ENCODE measurements around the gene AJM1. TPM values are rescaled to one million over a fixed set of nuclear protein-coding genes. Genes with fewer than 3 reads are reported as not detected.

Gene AJM1
- total RNA-seq, 1 donor from 2014 or later = 2.7 TPM

DNA sequence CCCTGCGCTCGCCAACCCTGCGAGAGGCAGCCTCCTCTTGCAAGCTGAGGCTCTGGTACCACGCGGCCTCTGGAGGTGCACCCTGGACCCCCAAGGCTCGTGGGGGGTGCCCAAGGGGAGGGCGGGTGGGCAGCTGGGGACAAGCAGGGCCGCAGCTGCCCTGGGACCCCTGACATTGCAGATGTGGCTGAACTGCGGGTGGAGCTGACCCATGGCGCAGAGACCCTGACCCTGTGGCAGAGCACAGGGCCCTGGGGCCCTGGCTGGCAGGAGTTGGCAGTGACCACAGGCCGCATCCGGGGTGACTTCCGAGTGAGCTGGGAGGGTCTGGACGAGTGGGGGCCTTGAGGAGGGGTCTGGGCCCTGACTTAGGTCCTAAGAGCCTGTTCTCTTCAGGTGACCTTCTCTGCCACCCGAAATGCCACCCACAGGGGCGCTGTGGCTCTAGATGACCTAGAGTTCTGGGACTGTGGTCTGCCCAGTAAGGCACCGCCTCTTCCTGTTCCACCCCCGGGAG lies 11.4 kb downstream of the AJM1 start:
- DNase-seq (ENCODE audit: low read depth) = no peak

DNA sequence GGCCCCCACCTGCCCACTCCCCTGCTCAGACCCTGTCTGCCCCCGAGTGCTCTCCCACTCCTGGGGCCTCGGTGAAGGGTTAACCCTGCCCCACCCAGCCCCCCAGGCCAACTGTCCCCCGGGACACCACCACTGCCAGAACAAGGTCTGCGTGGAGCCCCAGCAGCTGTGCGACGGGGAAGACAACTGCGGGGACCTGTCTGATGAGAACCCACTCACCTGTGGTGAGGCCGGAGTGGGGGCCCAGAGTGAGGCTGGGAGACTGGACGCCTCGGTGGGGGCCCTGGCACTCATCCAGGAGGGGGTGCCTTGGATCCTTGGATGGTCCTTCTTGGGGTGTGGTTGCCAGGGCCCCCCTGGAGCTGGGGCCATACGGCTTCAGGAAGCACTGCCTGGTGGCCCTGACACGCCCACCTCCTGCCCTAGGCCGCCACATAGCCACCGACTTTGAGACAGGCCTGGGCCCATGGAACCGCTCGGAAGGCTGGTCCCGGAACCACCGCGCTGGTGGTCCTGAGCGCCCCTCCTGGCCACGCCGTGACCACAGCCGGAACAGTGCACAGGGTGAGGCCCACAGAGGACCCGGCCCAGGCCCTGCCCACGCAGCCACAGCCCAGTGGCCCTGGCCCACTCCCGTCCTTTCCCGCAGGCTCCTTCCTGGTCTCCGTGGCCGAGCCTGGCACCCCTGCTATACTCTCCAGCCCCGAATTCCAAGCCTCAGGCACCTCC lies 12.0 kb downstream of the AJM1 start:
- no peak for DNase-seq (ENCODE audit: low read depth)

DNA sequence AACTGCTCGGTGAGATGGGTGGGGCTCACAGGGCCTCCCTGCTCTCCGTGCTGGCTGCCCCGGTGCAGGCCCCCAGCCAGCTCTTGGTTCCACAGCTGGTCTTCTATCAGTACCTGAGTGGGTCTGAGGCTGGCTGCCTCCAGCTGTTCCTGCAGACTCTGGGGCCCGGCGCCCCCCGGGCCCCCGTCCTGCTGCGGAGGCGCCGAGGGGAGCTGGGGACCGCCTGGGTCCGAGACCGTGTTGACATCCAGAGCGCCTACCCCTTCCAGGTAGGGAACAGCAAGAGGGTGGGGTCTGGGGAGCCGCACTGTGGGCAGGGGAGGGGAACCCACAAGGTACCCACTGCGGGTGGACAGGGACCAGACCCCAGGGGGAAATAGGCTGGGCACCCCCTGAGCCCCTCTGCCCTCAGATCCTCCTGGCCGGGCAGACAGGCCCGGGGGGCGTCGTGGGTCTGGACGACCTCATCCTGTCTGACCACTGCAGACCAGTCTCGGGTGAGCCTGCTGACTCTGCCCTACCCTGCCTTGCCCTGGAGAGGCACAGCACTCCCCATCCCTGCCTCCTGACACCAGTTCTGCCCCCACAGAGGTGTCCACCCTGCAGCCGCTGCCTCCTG lies 12.7 kb downstream of the AJM1 start:
- no peak for DNase-seq (ENCODE audit: low read depth)

DNA sequence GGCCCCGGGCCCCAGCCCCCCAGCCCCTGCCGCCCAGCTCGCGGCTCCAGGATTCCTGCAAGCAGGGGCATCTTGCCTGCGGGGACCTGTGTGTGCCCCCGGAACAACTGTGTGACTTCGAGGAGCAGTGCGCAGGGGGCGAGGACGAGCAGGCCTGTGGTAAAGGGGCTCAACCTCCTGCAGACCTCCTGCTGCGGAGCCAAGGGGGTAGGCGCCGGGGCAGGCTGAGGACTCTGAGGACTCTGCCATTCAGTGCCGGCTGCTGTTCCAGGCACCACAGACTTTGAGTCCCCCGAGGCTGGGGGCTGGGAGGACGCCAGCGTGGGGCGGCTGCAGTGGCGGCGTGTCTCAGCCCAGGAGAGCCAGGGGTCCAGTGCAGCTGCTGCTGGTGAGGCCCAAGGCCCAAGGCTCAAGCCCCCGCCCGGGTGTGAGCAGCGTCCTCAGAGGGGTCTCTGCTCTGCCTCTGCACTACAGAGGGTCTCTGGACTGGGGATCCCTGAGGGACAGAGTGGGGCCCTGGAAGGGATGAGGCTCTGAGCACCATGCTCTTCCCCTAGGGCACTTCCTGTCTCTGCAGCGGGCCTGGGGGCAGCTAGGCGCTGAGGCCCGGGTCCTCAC lies 13.3 kb downstream of the AJM1 start:
- DNase-seq (ENCODE audit: low read depth) = no peak

DNA sequence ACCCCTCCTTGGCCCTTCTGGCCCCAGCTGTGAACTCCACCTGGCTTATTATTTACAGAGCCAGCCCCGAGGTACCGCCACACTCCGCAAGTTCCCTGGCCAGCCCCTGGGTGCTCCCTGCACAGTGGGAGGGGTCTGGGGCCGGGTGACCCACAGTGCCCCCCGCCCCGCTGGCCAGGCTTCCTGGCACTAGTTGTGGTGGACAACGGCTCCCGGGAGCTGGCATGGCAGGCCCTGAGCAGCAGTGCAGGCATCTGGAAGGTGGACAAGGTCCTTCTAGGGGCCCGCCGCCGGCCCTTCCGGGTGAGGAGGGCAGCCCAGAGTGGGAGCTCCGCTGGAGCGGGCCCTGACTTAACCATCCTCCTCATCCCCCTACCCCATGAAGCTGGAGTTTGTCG lies 13.8 kb downstream of the AJM1 start:
- DNase-seq (ENCODE audit: low read depth) = no peak

DNA sequence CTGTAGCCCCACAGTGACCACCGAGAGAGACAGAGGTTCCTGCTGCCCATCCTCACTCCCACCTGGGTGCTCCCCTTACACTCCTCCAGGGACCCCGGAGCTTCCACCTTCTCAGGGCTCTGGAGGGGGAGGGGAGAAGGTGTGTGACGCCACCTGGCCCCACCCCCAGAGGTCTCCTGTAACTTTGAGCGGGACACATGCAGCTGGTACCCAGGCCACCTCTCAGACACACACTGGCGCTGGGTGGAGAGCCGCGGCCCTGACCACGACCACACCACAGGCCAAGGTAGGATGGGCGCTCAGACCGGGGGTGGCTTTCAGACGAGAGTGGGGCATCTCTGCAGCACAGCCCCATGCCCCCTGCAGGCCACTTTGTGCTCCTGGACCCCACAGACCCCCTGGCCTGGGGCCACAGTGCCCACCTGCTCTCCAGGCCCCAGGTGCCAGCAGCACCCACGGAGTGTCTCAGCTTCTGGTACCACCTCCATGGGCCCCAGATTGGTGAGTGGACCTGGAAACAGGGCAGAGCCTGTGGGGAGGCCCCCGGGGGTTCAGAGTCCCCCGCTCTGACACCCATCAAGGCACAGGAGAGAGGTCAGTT lies 14.4 kb downstream of the AJM1 start:
- DNase-seq (ENCODE audit: low read depth) = no peak

DNA sequence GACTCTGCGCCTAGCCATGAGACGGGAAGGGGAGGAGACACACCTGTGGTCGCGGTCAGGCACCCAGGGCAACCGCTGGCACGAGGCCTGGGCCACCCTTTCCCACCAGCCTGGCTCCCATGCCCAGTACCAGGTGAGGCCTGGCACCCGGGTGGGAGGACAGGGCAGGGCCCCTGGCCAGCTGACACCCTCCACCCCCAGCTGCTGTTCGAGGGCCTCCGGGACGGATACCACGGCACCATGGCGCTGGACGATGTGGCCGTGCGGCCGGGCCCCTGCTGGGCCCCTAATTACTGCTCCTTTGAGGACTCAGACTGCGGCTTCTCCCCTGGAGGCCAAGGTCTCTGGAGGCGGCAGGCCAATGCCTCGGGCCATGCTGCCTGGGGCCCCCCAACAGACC lies 14.9 kb downstream of the AJM1 start:
- DNase-seq (ENCODE audit: low read depth) = no peak

DNA sequence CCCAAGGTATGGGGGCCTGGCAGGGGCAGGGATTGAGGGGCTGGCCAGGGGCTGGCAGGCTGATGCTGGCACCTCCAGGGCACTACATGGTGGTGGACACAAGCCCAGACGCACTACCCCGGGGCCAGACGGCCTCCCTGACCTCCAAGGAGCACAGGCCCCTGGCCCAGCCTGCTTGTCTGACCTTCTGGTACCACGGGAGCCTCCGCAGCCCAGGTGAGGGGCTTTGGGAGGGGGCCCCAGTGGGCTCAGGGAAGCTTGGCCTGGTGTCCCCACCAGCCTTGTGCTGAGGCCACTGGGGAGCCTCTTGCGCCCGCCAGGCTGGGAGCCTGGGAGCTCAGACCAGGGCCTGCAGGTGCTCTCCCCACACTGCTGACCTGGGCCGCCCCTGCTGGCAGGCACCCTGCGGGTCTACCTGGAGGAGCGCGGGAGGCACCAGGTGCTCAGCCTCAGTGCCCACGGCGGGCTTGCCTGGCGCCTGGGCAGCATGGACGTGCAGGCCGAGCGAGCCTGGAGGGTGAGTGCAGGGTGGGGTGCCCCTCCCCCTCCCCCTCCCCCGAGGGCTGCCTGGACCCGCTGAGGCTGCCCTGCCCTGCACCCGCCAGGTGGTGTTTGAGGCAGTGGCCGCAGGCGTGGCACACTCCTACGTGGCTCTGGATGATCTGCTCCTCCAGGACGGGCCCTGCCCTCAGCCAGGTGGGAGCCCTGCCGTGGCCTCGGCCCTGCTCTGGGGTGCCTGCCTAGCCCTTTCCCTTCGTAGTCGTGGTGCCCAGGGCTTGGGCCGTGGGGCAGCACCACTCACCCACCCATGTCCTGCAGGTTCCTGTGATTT lies 15.5 kb downstream of the AJM1 start:
- DNase-seq (ENCODE audit: low read depth) = no peak

DNA sequence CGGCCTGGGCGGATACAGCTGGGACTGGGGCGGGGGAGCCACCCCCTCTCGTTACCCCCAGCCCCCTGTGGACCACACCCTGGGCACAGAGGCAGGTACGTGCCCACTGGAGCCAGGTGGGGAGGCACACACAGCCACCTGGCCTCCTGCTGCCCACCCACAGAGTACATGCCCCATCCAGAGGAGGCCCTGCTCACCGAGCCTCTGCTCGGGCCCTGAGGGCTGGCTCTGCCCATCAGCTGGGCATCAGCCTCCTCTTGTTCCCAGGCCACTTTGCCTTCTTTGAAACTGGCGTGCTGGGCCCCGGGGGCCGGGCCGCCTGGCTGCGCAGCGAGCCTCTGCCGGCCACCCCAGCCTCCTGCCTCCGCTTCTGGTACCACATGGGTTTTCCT lies 16.2 kb downstream of the AJM1 start:
- DNase-seq (ENCODE audit: low read depth) = no peak

DNA sequence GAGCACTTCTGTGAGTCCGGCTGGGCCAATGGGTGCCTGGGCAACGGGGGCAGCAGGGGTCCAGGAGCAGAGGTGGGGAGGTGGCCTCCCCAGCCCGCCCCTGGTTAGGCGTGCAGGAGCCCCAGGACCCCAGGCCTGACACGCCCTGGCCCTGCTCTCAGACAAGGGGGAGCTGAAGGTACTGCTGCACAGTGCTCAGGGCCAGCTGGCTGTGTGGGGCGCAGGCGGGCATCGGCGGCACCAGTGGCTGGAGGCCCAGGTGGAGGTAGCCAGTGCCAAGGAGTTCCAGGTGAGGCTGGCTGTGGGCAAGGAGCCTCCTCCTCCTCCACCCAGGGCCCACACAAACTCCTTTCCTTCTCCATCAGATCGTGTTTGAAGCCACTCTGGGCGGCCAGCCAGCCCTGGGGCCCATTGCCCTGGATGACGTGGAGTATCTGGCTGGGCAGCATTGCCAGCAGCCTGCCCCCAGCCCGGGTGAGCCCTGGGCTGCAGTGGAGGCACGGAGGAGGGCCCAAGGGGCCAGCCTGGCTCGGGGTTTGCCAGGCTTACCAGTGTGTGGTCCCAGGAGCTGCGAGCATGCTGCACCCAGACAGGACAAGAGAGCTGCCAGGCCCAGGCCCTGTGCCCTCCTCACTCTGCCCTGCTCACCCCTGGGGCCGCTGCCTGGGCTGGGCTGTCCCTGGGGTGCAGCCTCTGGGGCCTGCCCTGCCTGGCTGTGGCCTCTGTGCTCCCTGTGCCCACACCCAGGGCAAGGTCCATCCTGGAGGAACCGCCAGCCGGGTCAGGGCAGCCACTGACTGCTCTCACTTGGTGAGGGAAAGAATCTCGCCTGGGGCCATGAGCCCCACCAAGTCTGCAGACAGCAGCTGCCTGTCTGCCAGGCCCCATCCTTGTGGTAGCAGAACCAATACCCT lies 16.8 kb downstream of the AJM1 start:
- no peak for DNase-seq (ENCODE audit: low read depth)

DNA sequence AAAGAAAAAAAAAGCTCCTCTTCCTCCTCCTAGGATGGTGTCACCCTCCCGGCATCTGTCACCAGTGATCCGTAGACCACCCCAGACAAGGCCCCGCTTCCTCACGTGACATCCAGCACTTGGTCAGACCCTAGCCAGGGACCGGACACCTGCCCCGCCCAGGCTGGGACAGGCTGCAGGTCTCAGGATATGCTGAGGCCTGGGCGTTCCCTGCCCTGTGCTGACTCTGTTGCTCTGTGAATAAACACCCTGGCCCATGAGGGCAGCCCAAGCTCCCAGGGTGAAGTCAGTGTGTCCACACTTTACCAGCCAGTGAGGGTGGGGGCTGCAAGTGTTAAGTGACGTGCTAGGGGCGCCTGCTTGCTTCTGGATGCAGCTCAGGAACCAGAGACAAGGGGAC lies 18.3 kb downstream of the AJM1 start:
- no peak for DNase-seq (ENCODE audit: low read depth)

DNA sequence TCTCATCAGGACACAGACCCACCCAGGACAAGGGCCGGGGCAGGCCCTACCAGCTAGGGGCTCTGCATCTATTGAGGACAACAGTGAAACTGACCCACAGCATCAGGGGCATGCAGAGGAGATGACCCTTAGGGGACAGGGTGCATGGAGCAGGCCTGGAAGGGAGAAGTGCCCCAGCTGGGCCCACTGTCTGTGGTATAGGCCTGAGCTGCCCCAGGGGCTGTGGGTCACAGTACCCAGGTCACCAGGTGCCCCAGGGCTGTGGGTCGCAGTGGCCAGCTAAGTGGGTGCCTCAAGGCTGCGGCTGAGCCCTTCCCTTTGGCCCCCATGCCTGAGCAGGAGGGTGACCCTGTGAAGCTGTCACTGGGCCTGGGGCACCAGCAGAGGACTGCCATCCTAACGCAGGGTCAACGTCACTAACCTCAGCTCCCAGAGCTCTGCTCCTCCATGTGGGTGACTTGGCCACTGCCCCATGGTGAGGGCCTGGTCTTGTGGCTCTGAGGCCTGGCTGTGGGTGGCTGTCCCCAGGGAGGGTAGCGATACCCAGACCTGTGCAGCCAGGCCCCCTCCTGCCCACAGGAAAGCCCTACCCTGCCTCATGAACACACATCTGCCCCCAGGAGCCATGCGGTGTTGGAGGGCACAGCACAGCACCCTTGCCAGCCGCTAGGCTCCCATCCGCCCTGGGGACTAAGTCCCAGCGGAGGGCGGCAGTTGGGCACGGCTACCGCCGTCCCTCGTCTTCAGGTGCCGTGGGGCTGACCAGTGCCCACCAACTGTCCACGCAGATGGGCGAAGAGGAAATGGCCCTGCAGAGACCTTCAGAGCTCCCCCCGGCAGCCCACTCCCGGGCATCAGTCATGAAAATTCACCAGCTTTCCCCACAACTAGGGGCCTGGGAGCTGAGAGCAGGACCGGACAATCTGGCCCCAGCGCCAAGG lies 18.9 kb downstream of the AJM1 start:
- no peak for DNase-seq (ENCODE audit: low read depth)

DNA sequence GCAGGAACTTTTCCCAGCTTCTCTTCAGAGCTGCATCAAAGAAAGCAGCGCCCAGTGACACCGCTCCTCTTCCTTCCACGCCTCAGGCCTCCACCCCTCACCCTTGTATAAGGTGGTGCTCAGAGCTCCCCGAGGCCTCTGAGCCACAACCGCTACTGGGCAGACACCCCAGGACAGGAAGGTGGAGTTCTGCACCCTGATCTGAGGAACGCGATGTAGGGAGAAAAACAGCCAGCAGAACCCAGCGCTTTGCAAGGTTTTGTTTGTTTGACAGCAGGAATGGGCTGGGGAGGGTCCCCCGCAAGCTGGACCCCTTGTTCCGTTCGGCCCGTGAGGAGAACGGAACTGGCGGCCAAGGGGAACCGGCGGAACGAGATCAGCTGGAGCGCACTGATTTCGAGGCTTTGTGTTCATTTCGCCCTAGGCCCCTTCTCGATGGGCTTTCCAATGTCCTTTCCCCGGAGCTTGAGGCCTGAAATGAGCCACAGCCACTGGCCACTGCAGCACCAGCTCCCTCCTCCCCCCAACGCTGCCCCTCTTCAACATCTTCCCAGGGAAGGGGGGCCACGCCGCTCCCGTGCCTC lies 19.7 kb downstream of the AJM1 start:
- DNase-seq (ENCODE audit: low read depth) = no peak

DNA sequence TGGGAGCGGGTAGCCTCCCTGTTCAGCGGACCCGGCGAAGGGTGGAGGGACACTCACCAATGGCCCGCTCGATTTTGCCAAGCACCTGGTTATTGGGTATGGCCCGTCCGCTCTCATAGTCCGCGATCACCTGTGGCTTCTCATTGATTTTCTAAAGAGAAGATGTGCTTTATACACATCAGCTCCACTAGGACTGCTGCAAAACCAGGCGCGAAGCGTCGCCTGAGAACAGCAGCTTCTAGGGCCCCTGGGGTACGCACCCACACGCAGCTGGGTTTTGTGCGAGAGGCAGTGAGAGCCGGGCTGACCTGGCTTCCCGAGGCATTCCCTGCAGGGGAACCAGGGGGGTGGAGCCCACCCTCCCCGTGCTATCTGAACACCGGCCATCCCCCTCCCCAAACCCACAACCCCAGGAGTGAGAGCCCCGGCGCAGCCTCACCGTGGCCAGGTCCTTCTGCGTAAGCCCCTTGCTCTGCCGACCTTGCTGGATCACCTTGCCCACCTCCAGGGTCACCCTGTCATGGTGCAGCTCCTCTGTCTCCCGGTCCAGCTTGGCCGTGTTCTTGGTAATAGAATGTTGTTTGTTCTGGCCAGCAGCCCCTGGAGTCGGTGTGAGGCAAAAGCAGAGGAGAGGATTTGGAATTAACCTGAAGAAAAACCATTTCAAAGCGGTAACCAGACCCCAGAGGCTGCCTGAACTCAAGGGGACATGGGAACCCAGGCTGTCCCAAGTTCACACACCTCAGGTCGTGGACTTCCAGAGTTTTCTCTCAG lies 20.8 kb downstream of the AJM1 start:
- DNase-seq (ENCODE audit: low read depth) = no peak

DNA sequence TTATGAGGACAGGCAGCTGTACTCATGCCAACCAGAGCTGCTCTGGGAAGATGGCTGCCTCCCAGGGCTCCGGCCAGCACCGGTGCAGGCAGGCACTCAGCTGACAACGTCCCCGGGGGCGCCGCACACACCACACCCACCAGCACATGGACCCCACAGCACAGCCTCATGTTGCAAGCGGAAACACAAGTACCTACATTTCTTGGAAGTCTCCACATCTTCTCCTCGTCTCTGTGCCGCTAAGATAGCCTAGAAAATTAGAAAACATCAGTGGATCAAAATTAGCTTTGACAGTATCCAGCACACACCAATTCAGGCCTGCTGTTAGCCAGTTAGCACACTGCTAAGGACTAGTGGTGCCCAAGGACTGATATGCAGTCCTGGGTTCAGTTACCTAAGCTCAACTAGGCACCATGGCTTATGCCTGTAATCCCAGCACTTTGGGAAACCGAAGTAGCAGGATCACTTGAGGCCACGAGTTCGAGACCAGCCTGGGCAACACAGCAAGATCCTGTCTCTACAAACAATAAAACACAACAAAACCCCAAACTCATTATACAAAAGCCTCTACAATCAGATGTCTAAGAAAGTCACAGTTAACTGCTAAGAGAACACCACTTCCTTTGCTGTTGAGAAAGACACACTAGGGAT lies 21.5 kb downstream of the AJM1 start:
- DNase-seq (ENCODE audit: low read depth) = no peak

DNA sequence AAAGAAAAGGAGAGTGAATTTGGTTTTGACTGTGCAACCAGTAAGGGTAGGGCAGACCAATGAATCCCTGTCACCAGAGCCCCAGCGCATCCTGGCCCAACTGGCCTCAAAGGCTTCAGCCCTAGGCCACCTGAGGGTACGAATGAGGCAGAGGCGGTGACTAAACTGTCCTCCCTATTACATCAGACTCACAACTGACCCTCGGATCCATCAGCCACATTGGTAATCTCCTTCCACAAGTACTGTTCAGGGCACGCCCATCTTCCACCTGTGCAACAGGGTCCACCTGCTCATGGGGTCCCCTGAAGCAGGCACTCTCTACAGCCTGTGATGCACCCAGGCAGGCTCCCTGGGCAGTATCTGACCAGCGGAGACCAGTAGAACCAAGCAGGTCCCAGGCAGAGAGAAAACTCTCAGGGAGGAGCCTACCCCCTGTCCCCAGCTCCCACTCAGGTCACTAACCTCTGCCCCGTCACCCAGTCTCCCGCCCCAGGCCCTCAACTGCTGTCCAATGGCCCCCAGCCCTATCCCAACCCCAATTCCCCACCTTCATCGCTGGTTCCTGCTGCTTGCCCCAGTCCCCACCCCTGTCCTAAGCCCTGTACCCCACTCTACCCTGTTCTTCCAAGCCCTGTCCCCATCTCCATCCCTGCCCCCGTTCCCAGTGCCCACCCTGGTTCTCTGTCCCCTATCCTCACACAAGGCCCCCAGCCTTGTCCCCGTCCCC lies 22.9 kb downstream of the AJM1 start:
- DNase-seq (ENCODE audit: low read depth) = no peak

DNA sequence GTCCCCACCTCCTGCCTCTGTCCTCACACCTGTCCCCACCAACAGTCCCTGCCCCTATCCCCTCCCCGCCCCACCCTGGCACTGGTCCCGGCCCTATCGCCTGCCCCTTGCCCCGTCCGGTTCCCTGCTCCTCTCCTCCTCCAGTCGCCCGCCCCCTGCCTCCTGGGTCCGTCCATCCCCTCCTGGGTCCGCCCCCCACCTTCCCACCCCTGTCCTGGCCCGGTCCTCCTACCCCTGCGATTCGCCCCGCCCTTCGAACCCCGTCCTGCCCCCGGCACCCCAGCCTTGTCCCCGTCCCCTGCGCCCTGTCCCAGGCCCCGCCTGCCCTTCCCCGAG lies 23.5 kb downstream of the AJM1 start:
- no peak for DNase-seq (ENCODE audit: low read depth)
